Mucosa of rectum (tissue), 2 donors: ENCODE measurements around the gene UQCRQ.

ENCODE experiments used
- H3K27ac ChIP-seq, 2 donors: one replicate each; pipeline ENCODE4 v1.7.0; 2013; ENCODE audit warnings: inconsistent platforms in 2 of 2, low read depth in 2 of 2, low read length in 2 of 2
- H3K27me3 ChIP-seq, 2 donors: one replicate each; pipeline ENCODE4 v1.7.0; 2013; ENCODE audit warnings: low read length in 2 of 2; ENCODE audit not compliant: control insufficient read depth in 2 of 2, insufficient read depth in 2 of 2
- H3K36me3 ChIP-seq, 2 donors: one replicate each; pipeline ENCODE4 v1.7.0; 2013; ENCODE audit warnings: low read length in 2 of 2; ENCODE audit not compliant: control insufficient read depth in 2 of 2, insufficient read depth in 2 of 2
- H3K4me1 ChIP-seq, 2 donors: one replicate each; pipeline ENCODE4 v1.7.0; 2013; ENCODE audit warnings: low read length in 2 of 2, mild to moderate bottlenecking in 1 of 2; ENCODE audit not compliant: control insufficient read depth in 2 of 2, insufficient read depth in 2 of 2
- H3K4me3 ChIP-seq, 2 donors: one replicate each; pipeline ENCODE4 v1.7.0; 2013; ENCODE audit warnings: low read length in 2 of 2
- H3K9ac ChIP-seq, 2 donors: one replicate each; pipeline ENCODE4 v1.7.0; 2013; ENCODE audit warnings: low read length in 2 of 2, low read depth in 1 of 2, mild to moderate bottlenecking in 1 of 2
- H3K9me3 ChIP-seq, 2 donors: one replicate each; pipeline ENCODE4 v1.7.0; 2013; ENCODE audit warnings: low read length in 2 of 2; ENCODE audit not compliant: control insufficient read depth in 2 of 2
- donor health status: healthy.
- donor health status: Normal muscosa, but diverticular disease.

Gene UQCRQ

DNA sequence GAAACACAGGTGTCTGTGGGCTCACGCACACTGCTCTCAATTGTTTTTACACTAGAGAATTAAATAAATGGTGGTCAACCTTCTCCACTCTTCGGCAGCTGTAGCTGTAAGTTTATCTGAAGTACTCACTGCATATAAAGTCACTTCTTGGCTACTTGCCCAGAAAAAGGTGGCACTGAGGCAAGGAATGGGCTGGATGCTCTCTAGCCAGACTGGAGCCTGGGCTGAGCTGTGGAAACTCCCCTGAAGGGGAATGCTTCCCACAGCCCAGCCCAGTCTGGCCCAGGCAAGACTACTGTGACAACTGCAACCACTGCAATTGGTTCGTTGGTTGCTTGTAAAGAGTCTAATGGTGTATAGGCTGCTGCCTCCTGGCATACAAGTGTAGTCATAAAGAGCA is 11.5 kb downstream of the UQCRQ start:
- Histone ChIP-seq H3K27ac (peak overlapping the region; percentile 5 to 76), H3K36me3 (peaks cover 29 to 35% of the 10 kb centered on the region in 2 donors), H3K9ac (peak overlapping the region in 1 of 2 donors; percentile 14), H3K4me1 (peaks cover 0 to 21% of the 10 kb centered on the region in 2 donors), H3K27me3 (no peaks in the 10 kb centered on the region), H3K9me3 (no peaks in the 10 kb centered on the region), H3K4me3 (no peak overlapping the region)

DNA sequence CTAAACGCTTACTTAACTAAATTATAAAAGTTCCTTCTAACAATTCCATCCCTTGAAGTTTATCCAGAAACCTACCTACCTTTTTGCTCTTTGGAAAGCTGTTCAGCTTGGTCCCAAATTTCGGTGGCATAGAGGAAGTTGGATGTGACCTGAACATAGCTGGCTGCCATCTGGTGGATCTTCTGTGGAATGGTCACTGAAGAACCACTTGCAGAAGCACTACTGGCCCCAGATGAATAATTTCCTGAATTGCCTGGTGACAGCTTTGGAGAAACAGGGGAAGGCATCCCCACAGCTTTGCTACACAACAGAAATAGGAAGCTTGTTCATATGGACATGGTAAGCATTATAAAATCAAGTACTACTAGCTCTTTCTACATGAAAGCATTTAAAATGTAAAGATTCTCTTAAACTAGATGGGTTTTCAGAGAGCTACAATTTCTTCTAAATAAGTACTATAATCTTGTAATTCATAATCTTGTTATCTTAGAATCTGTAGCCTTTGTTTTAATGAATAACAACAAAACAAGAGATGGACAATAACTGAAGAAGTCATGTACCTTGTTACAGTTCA is 16.9 kb downstream of the UQCRQ start:
- H3K4me3 ChIP-seq, result no peak overlapping the region
- H3K36me3 ChIP-seq, result peaks cover 50 to 59% of the 10 kb centered on the region in 2 donors
- no peaks in the 10 kb centered on the region for H3K27me3 ChIP-seq
- H3K27ac ChIP-seq, result no peak overlapping the region
- H3K9me3 ChIP-seq, result no peaks in the 10 kb centered on the region
- peaks cover 1 to 2% of the 10 kb centered on the region in 2 donors for H3K4me1 ChIP-seq
- no peak overlapping the region for H3K9ac ChIP-seq

DNA sequence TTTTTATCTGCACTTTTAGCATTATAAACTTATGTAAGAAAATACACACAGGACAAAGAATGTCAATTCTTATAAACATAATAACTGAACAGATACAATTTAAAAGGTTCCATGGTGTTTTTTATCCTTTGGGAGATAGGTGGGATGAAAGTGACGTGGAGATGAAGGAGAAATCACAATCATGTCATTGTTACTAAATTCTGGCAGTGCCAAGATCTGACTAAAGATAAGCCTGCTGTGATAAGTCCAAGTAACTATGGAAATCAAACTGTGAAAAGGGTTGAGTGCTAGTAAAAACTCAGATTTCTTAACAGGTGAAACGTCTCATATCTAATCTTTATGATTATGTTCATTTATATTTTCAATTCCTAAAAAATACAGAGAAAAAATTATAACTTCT is 18.1 kb downstream of the UQCRQ start:
- H3K36me3 ChIP-seq, result peaks cover 56 to 62% of the 10 kb centered on the region in 2 donors
- H3K9ac ChIP-seq, result no peak overlapping the region
- no peak overlapping the region for H3K27ac ChIP-seq
- H3K4me3 ChIP-seq, result no peak overlapping the region
- H3K4me1 ChIP-seq, result peaks cover 0 to 2% of the 10 kb centered on the region in 2 donors
- no peaks in the 10 kb centered on the region for H3K27me3 ChIP-seq
- H3K9me3 ChIP-seq, result no peaks in the 10 kb centered on the region

DNA sequence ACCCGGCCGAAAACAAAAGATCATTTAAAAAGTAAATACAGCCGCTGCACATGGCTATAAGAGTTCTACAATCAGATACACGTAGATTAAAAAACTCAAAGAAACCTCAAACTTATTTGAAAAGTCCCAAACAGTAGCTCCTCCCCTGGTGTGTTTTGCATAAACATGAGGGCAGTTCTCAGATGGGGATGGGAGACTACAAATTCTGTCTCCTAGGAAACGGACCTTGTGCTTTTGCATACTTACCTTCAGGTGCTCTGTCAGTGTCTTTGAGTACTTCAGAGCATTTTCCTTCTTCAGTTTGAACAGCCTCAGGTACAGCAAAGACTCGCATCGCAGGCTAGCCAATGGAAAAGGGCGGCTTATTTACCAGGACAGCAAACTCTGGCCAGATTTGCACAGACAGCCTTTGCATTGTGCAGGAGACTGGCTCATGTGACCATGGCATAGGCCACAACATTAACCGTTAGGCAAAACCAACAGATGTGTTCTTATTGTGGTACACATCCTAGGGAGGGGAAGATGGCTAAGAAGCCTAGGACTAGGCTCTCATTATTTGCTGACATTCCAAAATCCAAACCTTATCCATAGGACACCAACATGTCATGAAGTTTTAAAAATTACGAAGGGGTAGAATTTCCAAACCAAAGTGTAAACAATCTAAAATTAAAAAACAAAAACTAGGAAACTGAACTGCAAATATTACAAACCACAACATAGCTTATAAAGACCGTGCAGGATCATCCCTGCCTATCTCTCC is 19.8 kb downstream of the UQCRQ start:
- H3K4me1 ChIP-seq, result peaks cover 0 to 2% of the 10 kb centered on the region in 2 donors
- peaks cover 49 to 50% of the 10 kb centered on the region in 2 donors for H3K36me3 ChIP-seq
- no peak overlapping the region for H3K9ac ChIP-seq
- H3K9me3 ChIP-seq, result no peaks in the 10 kb centered on the region
- H3K27me3 ChIP-seq, result no peaks in the 10 kb centered on the region
- no peak overlapping the region for H3K4me3 ChIP-seq
- no peak overlapping the region for H3K27ac ChIP-seq

DNA sequence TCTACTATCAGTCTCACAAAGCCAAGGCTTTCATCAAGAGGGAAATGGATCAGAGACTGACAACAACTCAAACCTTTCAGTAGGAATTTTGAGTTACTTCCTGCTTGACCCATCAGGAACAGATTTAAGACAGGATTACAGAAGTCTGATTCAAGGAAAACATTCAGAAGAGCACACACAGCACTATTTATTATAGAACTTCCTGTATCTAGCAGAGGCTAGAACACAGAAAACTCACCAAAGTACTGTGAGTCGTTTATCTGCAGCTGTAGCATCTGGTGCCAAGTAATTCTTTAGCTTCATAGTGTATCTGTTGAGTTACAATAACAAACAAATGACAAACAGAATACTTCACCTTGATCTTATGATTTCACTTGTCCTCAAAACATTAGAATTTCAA is 20.8 kb downstream of the UQCRQ start:
- no peak overlapping the region for H3K27ac ChIP-seq
- no peak overlapping the region for H3K9ac ChIP-seq
- H3K9me3 ChIP-seq, result no peaks in the 10 kb centered on the region
- peaks cover 52 to 56% of the 10 kb centered on the region in 2 donors for H3K36me3 ChIP-seq
- no peak overlapping the region for H3K4me3 ChIP-seq
- H3K4me1 ChIP-seq, result peaks cover 0 to 2% of the 10 kb centered on the region in 2 donors
- H3K27me3 ChIP-seq, result no peaks in the 10 kb centered on the region

DNA sequence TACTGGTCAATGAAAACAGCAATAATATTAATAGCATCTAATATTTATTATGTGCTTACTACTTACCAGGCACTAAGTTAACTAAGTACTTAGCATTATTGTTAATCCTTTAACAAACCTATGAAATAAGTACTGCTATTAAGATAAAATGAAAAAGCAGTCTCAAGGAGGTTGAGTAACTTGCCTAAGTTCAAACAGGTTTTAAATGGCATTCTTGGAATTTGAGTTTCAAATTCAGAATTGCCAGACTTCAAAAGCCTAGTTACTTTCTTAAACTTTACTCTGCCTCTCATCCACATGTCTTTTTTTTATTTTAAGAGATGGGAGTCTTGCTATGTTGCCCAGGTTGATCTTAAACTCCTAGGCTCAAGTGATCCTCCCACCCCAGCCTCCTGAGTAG is 23.1 kb downstream of the UQCRQ start:
- no peak overlapping the region for H3K4me3 ChIP-seq
- no peaks in the 10 kb centered on the region for H3K27me3 ChIP-seq
- no peak overlapping the region for H3K9ac ChIP-seq
- H3K36me3 ChIP-seq, result peaks cover 63 to 64% of the 10 kb centered on the region in 2 donors
- H3K4me1 ChIP-seq, result peaks cover 0 to 2% of the 10 kb centered on the region in 2 donors
- H3K9me3 ChIP-seq, result no peaks in the 10 kb centered on the region
- H3K27ac ChIP-seq, result no peak overlapping the region

DNA sequence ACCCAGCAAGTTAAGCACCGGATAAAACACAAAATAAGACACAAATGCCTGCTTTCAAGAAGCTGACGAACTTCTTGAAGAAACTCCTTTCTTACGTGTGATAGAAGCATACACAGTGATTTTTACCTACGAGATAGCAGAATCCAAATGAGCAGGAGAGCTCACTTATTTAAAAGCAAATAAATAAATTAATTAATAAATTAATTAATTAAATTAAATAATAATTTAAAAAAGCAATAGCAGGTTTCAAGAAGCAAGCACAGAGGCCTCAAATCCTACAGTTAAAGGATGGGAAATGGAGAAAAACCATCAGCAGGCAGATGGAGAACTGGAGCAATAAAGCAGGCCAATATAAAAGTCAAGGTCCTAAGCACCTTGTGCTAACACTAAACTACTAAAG is 24.4 kb downstream of the UQCRQ start:
- H3K36me3 ChIP-seq, result peaks cover 67 to 68% of the 10 kb centered on the region in 2 donors
- H3K4me3 ChIP-seq, result no peak overlapping the region
- no peaks in the 10 kb centered on the region for H3K9me3 ChIP-seq
- H3K27me3 ChIP-seq, result no peaks in the 10 kb centered on the region
- peaks cover 0 to 2% of the 10 kb centered on the region in 2 donors for H3K4me1 ChIP-seq
- H3K27ac ChIP-seq, result no peak overlapping the region
- no peak overlapping the region for H3K9ac ChIP-seq

DNA sequence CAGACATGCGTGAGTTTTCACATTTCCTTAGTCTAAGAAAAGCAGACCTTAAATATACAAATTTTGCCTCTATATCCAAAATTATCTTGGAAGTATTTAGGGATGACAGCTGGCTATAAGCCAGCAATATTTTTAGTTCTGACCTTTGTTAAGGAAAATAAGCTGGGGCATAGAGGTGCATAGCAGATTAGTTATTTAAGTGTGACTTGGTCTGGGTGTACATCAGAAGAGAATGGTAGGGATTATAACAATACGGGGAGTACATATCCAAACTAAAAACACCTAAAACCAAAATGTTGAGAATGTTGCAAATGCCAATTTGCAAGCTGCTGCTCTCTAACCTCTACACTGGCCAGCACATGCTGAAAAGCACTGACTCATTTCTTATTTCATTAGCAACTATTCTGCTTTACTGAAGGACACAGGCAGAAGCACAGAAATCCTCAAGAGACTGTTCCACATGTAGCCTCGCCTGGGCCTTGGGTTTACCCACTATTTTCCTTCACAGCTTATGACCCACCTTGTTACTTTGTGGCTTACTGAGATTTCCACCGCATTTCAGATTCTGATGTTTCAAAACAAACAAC is 29.4 kb downstream of the UQCRQ start:
- H3K27ac ChIP-seq, result no peak overlapping the region
- H3K9ac ChIP-seq, result no peak overlapping the region
- no peak overlapping the region for H3K4me3 ChIP-seq
- H3K9me3 ChIP-seq, result no peaks in the 10 kb centered on the region
- peaks cover 50 to 53% of the 10 kb centered on the region in 2 donors for H3K36me3 ChIP-seq
- H3K27me3 ChIP-seq, result no peaks in the 10 kb centered on the region
- no peaks in the 10 kb centered on the region for H3K4me1 ChIP-seq

DNA sequence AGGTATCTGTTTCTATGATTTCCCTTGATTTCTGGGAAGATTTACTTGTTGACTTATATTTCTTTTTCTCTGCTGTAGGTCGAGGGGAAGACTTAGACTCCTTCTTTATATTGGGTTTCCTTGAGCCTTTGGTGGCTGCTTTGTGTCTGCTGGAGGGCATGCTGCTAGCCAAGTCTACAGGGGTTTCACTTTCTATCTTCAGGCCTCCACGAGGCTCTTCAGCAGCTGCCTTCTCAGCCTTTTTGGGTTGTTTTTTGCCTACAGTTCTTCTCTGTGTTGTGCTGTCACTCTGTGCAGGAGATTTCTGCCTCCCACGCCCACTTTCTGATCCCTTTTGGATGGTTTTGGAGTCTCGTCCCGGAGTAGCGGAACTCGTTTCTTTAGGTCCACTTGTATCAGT is 30.2 kb downstream of the UQCRQ start:
- H3K27ac ChIP-seq, result no peak overlapping the region
- no peak overlapping the region for H3K9ac ChIP-seq
- no peaks in the 10 kb centered on the region for H3K4me1 ChIP-seq
- no peaks in the 10 kb centered on the region for H3K27me3 ChIP-seq
- H3K36me3 ChIP-seq, result peaks cover 49 to 50% of the 10 kb centered on the region in 2 donors
- H3K9me3 ChIP-seq, result no peaks in the 10 kb centered on the region
- no peak overlapping the region for H3K4me3 ChIP-seq

DNA sequence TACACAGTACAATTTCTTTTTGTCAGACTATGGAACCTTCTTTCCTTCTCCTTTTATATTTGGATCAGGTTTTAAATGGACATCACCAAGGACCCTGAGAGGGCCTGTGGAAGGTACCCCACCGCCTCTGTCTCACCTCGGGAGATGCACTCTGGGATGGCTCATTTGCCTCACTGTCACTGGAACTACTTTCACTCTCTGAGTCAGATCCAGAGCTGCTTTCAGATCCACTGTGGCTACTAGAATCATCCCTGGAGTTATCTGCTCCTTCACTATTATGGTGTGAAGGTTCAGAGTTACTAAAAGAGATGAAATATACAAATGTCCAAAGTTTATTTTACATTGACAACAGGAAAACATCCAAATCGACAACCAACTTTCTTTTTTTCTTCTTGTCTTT is 31.7 kb downstream of the UQCRQ start:
- Histone ChIP-seq H3K9ac (no peak overlapping the region), H3K4me1 (no peaks in the 10 kb centered on the region), H3K4me3 (no peak overlapping the region), H3K27me3 (no peaks in the 10 kb centered on the region), H3K36me3 (peaks cover 37% of the 10 kb centered on the region in 2 donors), H3K9me3 (no peaks in the 10 kb centered on the region), H3K27ac (no peak overlapping the region)
